ENCODE measurements around the gene GM2A. TPM values are rescaled to one million over a fixed set of nuclear protein-coding genes. Genes with fewer than 3 reads are reported as not detected.

Gene GM2A
- total RNA-seq (10 to 100 TPM in 4 of 6 donors, 1 to 10 TPM in 2; 7.8 to 25.0 (median 13.1) TPM), polyA plus RNA-seq (1 to 10 TPM; 6.4 to 7.9 TPM)

DNA sequence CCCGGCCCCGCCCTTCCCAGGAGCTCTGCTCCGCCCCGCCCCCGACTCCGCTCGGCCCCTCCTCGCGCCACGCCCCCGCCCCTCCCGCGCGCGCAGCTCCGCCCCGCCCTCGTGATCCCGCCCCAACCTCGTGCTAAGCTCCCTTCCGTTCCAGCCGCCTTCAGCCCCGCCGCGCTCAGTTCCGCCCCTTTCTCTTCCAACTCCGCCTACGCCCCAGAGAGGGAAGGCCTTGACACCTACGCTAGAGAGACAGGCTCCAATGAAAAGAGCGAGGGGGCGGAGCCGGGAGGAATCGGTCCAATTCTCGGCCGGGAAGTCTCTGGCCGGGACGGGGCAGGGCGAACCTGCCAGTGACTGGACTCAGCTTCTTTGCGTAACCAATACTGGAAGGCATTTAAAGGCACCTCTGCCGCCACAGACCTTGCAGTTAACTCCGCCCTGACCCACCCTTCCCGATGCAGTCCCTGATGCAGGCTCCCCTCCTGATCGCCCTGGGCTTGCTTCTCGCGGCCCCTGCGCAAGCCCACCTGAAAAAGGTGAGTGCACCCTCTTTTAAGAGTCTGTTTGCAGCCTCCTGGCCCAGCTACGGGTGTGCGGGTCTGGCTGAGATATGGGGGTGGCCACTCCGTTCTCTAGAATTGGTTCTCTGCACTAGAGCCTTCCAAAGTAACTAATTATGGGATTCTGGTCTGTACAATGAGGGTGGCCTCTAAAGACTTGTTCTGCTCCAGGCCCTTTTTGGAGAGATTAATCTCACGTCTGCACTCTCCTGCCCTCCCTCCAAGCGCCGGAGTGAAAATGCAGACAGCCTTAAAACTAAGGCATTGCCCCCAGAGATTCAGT, at the start of gene GM2A:
Gene GM2A (plus strand): TSS at position 424 of the 843 bp plus-strand sequence. CDS start 32 bp downstream, at position 456.
- ATAC-seq (peak; percentile 89 to 97 (median 96)), DNase-seq (peak; percentile 98 to 100 (median 100)), FAIRE-seq (peak; percentile 89)
- 0 to 1% methylated on average over 33 to 52 of the region's 52 CpGs for WGBS, 2 donors
- Histone ChIP-seq H3K27ac (peak within 1 kb of the TSS in 3 of 4 donors; percentile 23 to 72 (median 46)), H3K27me3 (no peaks in the 10 kb centered on the region), H3K36me3 (no peaks in the 10 kb centered on the region), H3K4me3 (peak within 1 kb of the TSS; percentile 51 to 79 (median 63)), H3K9me3 (no peaks in the 10 kb centered on the region), H3K4me1 (peaks cover 0 to 8% (median 7%) of the 10 kb centered on the region in 3 donors)
- intact Hi-C loops (cut with DNase I), result no loop called here
- TF ChIP-seq, protein P1, sequence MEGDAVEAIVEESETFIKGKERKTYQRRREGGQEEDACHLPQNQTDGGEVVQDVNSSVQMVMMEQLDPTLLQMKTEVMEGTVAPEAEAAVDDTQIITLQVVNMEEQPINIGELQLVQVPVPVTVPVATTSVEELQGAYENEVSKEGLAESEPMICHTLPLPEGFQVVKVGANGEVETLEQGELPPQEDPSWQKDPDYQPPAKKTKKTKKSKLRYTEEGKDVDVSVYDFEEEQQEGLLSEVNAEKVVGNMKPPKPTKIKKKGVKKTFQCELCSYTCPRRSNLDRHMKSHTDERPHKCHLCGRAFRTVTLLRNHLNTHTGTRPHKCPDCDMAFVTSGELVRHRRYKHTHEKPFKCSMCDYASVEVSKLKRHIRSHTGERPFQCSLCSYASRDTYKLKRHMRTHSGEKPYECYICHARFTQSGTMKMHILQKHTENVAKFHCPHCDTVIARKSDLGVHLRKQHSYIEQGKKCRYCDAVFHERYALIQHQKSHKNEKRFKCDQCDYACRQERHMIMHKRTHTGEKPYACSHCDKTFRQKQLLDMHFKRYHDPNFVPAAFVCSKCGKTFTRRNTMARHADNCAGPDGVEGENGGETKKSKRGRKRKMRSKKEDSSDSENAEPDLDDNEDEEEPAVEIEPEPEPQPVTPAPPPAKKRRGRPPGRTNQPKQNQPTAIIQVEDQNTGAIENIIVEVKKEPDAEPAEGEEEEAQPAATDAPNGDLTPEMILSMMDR (IDR thresholded peaks at IDR 0.05), result no peak

DNA sequence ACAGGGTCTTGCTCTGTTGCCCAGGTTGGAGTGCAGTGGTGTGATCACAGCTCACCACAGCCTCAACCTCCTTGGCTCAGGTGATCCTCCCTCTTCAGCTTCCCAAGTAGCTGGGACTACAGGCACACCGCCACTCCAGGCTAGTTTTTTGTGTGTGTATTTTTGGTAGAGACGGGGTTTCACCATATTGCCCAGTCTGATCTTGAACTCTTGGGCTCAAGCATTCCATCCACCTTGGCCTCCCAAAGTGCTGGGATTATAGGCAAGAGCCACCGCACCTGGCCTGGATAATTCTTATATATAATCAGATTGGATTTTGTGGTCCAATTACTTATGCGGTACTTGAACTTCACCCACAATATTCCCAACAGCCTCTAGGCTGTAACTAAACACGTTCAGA, 48.9 kb upstream of the GM2A start:
- Histone ChIP-seq H3K4me1 (peaks cover 0 to 8% (median 2%) of the 10 kb centered on the region in 3 donors), H3K27ac (no peak overlapping the region), H3K4me3 (no peak overlapping the region), H3K36me3 (peaks cover 0 to 11% (median 0%) of the 10 kb centered on the region in 3 donors), H3K27me3 (no peaks in the 10 kb centered on the region), H3K9me3 (no peaks in the 10 kb centered on the region)
- no peak for FAIRE-seq
- DNase-seq, result peak in 1 of 6 donors; percentile 4
- WGBS, 2 donors, result 79 to 80% methylated on average over 5 of the region's 5 CpGs
- intact Hi-C loops (cut with DNase I), result no loop called here
- ATAC-seq, result no peak
- TF ChIP-seq, protein P1 (IDR thresholded peaks at IDR 0.05), result no peak

DNA sequence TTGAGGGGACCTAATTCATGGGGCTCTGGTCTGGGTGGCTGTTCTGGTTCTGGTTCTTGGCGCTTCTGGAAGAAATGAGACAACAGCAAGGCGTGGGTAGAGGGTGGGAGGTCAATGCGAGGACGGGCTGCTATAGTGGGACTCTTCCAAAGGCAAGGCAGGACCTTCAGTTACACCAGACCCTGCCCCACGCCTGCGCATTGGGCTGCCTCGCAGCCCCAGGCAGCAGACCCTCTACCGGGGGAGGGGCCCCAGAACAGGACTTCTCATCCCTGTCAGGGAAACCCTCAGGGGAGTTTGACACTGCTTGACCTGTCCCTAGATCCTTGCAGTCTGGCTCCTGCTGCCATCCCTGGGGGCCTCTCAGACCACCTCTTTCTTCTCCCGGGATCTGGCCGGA, 47.6 kb upstream of the GM2A start:
- Histone ChIP-seq H3K9me3 (no peaks in the 10 kb centered on the region), H3K27ac (no peak overlapping the region), H3K27me3 (no peaks in the 10 kb centered on the region), H3K4me3 (no peak overlapping the region), H3K36me3 (peaks cover 0 to 9% (median 0%) of the 10 kb centered on the region in 3 donors), H3K4me1 (peaks cover 0 to 13% (median 5%) of the 10 kb centered on the region in 3 donors)
- DNase-seq (peak in 2 of 6 donors; percentile 11 to 30), ATAC-seq (no peak), FAIRE-seq (no peak)
- TF ChIP-seq, protein P1 (IDR thresholded peaks at IDR 0.05), result no peak
- intact Hi-C loops (cut with DNase I), result no loop called here
- 92 to 94% methylated on average over 10 of the region's 10 CpGs for WGBS, 2 donors

DNA sequence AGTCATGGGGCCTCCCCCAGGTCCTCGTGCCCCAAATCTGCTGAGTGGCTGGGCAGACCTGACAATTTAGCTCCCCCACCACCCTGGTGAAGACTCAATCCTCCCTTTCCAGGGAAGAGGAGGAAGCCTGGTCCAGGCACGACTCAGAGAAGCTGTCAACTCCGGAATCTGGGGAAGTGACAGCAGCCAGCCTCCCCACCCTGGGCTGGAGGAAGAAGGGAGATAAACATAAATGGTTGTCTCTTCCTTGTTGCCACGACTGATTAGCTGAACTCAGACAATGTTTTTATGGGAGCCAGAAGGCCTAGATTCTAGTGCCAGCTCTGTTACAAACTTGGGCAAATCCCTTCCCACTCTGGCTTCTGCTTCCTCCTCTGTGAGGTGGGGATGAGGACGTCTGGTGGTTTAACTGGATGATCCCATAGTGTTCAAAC, 44.5 kb upstream of the GM2A start:
- Histone ChIP-seq H3K36me3 (no peaks in the 10 kb centered on the region), H3K4me3 (no peak overlapping the region), H3K27ac (peak overlapping the region in 1 of 4 donors; percentile 0), H3K27me3 (no peaks in the 10 kb centered on the region), H3K4me1 (peaks cover 0 to 15% (median 5%) of the 10 kb centered on the region in 3 donors), H3K9me3 (no peaks in the 10 kb centered on the region)
- peak; percentile 14 to 39 (median 22) for ATAC-seq
- 50 to 57% methylated on average over 5 of the region's 5 CpGs for WGBS, 2 donors
- no peak for FAIRE-seq
- intact Hi-C loops (cut with DNase I), result no loop called here
- DNase-seq, result no peak
- TF ChIP-seq, protein P1 (IDR thresholded peaks at IDR 0.05), result no peak
